HG03460 (cell line): ENCODE results near the gene MAPT.
"Not testable (repeated sequence)": the region's sequence is repeated elsewhere in the genome, so short reads cannot be mapped to it uniquely, and the experiment has no call there.

Experiments
- ATAC-seq: cut with Tn5 transposase; IDR thresholded peaks from one replicate; pipeline ENCODE4 v1.9.1; 2021; ENCODE audit not compliant: unreplicated experiment

Gene MAPT

GRCh38 chr17:45949755-45950320, 55.5 kb downstream of the MAPT start:
- no peak for ATAC-seq

- no peak for ATAC-seq
Observed at GRCh38 chr17:45950888-45951287, 56.5 kb downstream of the MAPT start.

- no peak for ATAC-seq
Observed at GRCh38 chr17:45951403-45951802, 57.0 kb downstream of the MAPT start.

DNA sequence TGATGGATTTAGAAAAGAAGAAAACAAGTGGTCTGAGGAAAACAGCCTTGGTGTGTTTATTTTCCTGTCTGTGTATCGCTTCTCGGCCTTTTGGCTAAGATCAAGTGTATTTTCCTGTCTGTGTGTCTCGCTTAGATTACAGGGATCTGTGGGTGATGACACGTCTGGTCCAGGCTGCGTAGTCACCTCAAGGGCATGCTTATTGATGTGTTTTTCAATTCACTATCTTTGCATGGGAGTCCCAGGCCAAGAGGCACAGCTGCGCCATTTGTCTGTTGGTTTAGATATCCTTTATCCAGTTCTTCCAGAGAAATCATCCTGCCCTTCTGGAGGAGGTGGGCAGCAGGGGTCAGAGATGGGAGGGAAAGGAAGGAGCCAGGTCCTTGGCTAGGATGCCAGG, 57.6 kb downstream of the MAPT start:
- ATAC-seq, result no peak

GRCh38 chr17:45952814-45953320, 58.5 kb downstream of the MAPT start:
- ATAC-seq, result no peak

GRCh38 chr17:45953561-45953960, 59.2 kb downstream of the MAPT start:
- no peak for ATAC-seq

DNA sequence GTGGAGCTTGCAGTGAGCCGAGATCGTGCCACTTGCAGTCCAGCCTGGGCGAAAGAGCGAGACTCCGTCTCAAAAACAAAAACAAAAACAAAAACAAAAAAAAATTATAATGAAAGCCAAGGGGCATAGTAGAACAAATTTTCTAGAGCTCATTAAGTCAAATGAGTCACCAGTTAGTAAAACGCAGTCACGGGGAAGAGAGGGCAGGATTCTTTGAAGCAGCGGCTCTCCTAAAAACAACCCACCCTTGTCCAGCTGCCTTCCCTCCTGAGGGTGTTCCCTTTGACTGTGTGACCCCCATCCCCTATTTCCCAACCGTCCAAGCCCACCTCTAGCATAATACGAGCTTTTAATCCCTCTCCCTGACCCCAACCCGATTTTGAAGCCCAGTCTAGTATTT, 60.6 kb downstream of the MAPT start:
- no peak for ATAC-seq

DNA sequence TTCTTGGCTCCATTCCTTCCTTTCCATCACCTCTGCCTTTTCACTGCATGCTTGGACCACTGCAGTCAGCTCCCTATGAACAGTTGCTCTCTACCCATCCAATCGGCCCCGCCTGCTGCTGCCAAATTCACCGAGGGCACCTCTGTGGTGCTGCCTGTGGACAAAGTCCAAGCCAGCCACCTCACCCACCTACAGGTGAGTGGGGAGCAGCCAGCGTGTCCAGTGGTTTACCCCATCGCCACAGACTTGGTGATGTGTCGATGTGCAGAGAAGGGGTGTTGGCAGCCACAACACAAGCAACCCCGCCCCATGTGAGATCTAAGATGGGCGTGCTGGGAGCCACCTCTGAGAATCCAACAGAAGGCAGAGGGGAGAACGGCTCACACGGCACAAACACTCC, 61.0 kb downstream of the MAPT start:
- no peak for ATAC-seq

DNA sequence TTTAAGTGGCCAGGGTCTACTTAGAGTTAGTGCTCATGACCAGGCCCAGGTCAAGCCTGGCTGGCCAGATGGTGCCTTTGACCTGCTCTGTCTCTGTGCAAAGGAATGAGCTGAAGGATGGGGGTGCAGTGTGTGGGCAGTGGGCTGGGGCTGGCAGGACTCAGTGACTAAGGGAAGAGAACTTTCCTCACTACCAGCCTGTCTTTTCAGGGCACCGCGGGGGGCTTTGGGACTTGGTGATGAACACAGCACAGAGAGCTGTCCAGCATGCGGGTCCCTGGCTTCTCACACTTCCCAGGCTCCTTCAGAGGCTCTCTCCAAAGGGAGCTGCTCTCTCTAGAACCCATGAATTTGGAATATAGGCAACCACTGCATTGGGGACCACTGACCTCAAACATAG, 61.7 kb downstream of the MAPT start:
- ATAC-seq, result no peak

DNA sequence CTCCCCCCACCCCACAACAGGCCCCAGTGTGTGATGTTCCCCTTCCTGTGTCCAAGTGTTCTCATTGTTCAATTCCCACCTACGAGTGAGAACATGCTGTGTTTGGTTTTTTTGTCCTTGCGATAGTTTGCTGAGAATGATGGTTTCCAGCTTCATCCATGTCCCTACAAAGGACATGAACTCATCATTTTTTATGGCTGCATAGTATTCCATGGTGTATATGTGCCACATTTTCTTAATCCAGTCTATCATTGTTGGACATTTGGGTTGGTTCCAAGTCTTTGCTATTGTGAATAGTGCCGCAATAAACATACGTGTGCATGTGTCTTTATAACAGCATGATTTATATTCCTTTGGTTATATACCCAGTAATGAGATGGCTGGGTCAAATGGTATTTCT, 62.4 kb downstream of the MAPT start:
- ATAC-seq, result not testable (repeated sequence)

DNA sequence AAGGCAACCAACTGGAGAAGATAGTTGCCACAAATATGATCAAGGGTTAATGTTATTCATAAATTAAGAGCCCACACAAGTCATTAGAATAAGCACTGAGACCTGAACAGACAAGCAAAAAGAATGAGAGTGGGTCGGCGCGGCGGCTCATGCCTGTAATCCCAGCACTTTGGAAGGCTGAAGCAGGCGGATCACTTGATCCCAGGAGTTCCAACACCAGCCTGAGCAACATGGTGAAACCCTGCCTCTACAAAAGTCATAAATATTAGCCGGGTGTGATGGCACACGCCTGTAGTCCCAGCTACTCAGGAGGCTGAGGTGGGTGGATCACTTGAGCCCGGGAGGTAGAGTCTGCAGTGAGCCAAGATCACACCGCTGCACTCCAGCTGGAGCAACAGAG, 64.0 kb downstream of the MAPT start:
- no peak for ATAC-seq

DNA sequence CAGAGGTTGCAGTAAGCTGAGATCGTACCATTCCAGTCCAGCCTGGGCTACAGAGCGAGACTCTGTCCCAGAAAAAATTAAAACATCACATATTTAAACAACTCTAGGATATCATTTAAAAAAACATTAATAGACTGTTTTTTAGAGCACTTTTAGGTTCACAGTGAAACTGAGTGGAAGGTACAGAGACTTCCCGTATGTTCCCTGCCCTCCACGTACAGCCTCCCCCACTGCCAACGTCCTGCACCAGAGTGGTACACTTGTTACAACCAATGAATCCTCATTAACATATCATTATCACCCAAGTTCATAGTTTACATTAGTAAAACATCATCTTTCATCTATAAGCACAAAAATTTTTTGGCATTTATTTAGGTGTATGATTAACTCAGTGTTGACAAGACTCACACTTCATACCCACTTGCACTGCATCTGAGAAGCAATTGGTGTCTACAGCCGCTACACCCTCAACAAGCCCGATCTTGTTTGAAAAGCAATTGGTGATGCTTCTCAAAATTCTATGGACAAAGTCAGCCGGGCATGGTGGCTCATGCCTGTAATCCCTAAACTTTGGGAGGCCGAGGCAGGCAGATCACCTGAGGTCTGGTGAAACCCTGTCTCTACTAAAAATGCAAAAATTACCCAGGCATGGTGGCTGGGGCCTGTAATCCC, 64.8 kb downstream of the MAPT start:
- ATAC-seq, result no peak

GRCh38 chr17:45960311-45960710, 66.0 kb downstream of the MAPT start:
- no peak for ATAC-seq

DNA sequence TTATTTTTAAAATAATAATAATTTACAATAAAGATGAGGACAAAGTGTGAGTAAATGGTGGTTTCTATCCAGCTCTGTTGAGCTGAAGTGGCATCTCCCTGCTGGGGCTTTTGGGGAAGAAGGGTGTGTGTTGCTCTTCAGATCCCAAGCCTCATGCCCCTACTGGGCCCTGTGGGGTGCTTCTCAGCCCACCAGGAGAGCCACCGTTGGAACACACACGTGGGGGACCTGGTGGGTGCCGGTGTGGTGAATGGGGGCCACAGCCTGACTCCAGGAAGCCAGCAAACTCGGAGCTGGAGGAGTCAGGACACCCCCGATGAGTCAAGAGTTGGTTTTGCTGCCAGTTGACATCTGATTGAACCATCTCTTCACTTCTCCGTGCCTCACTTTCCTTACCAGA, 66.9 kb downstream of the MAPT start:
- ATAC-seq, result no peak

DNA sequence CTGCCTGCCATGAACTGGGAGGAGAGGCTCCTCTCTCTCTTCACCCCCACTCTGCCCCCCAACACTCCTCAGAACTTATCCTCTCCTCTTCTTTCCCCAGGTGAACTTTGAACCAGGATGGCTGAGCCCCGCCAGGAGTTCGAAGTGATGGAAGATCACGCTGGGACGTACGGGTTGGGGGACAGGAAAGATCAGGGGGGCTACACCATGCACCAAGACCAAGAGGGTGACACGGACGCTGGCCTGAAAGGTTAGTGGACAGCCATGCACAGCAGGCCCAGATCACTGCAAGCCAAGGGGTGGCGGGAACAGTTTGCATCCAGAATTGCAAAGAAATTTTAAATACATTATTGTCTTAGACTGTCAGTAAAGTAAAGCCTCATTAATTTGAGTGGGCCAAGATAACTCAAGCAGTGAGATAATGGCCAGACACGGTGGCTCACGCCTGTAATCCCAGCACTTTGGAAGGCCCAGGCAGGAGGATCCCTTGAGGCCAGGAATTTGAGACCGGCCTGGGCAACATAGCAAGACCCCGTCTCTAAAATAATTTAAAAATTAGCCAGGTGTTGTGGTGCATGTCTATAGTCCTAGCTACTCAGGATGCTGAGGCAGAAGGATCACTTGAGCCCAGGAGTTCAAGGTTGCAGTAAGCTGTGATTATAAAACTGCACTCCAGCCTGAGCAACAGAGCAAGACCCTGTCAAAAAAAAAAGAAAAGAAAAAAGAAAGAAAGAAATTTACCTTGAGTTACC, 68.0 kb downstream of the MAPT start:
- ATAC-seq, result no peak

GRCh38 chr17:45963283-45963682, 68.9 kb downstream of the MAPT start:
- no peak for ATAC-seq

DNA sequence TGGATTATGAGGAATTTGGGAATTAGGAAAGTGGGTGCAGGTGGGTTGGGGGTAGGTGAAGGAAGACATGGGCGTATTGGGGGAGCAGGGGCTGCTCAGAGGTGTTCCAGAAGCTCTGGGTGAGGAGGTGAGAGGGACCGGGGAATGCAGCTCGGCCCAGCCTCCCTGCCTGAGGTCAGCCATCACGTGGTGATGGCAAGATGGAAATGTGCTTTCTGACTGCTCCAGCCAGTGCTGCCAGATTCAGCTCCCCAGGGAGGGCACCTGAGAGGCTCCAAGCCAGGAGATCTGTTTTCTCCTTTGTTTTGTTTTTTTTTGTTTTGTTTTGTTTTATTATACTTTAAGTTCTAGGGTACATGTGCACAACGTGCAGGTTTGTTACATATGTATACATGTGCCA, 69.5 kb downstream of the MAPT start:
- no peak for ATAC-seq

- no peak for ATAC-seq
Observed at GRCh38 chr17:45964634-45965033, 70.3 kb downstream of the MAPT start.

- ATAC-seq, result no peak
Observed at GRCh38 chr17:45965812-45966211, 71.5 kb downstream of the MAPT start.

GRCh38 chr17:45966606-45967280, 72.4 kb downstream of the MAPT start:
- no peak for ATAC-seq

DNA sequence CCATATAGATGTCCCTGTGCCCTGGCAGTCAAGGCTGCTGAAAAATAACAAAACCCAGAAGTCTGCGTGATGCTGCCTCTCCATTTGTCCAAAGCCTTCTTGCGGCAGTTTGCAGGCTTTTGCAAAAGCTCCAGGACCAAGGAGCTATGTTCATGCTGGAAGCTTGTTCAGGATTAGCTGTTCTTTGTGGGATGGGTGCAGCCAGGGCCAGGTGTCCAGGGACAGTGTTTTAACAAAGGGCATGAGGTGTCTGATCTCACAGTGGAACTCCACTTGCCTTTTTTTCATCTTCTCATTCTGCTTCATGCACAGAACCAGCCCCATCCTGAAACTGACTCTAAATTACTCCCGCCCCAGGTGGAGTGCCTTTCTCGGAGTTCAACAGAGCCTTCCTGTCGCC, 73.0 kb downstream of the MAPT start:
- ATAC-seq, result no peak

GRCh38 chr17:45968732-45969131, 74.4 kb downstream of the MAPT start:
- no peak for ATAC-seq
